C4-2B (cell line): Measurements from ENCODE around the gene HOXB5.

Experiments used
- H3K27ac ChIP-seq: fragments of 450-650 bp; 2 replicates; pipeline ENCODE4 v1.5.1; 2017
- ZFX ChIP-seq: fragments of 450-650 bp; IDR thresholded peaks from 2 replicates; pipeline ENCODE4 v1.6.1; 2017
- TF ChIP-seq, protein P1 (sequence below): fragments of 450-650 bp; conservative IDR thresholded peaks from 2 replicates; pipeline ENCODE4 v1.5.1; 2017; ENCODE audit warnings: mild to moderate bottlenecking

Gene HOXB5

DNA sequence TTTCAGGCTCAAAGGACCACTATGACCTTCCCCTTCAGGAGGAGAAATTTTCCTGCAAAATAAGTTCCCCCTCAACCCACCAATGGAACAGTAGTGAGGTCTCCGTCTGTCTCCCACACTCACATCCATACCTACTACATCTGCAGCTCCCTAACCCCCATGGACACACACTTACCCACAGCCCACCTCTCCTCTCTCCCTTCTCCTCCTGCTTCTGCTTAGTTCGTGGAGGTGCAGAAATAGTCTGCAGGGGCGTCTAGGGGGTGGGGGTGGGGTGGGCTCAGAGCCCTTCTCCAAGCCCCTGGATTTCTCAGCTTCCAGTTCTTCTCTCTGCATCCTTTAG is 24.4 kb downstream of the HOXB5 start:
- no peak overlapping the region for H3K27ac ChIP-seq
- no peak for TF ChIP-seq ZFX
- TF ChIP-seq, protein P1, sequence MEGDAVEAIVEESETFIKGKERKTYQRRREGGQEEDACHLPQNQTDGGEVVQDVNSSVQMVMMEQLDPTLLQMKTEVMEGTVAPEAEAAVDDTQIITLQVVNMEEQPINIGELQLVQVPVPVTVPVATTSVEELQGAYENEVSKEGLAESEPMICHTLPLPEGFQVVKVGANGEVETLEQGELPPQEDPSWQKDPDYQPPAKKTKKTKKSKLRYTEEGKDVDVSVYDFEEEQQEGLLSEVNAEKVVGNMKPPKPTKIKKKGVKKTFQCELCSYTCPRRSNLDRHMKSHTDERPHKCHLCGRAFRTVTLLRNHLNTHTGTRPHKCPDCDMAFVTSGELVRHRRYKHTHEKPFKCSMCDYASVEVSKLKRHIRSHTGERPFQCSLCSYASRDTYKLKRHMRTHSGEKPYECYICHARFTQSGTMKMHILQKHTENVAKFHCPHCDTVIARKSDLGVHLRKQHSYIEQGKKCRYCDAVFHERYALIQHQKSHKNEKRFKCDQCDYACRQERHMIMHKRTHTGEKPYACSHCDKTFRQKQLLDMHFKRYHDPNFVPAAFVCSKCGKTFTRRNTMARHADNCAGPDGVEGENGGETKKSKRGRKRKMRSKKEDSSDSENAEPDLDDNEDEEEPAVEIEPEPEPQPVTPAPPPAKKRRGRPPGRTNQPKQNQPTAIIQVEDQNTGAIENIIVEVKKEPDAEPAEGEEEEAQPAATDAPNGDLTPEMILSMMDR = no peak

DNA sequence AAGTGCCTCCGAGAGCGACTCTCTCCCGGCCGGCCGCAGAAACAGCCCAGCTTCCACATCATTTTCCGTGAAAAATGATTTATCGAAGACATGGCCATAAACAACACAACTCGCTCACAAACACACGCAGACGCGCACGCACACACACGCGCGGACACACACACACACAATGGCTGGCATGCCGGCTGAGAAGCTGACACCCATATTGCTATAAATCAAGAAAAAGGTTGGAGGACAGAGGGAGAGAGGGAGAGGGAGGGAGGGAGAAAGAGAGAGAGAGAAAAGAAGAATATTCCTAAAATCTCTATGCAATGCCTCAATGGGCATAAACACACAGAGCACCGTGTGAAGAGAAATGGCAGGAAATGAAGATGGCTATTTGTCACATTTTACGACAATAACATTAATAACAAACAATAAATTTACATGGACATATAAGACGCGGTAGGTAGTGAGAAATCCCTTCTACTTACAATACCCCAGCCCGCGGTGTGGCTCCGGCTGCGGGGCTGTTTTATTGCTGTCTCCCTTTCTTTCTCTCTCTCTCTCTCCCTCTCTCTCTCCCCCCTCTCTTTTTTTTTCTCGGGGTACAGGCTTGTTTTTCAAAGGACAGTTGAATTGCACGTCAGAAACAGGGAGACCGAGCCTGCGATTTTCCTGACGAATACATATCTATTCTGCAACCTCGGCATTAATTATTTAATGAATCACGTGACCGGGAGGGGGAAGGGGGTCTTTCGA is 24.9 kb downstream of the HOXB5 start:
- H3K27ac ChIP-seq = no peak overlapping the region
- TF ChIP-seq, protein P1 = no peak
- no peak for TF ChIP-seq ZFX

DNA sequence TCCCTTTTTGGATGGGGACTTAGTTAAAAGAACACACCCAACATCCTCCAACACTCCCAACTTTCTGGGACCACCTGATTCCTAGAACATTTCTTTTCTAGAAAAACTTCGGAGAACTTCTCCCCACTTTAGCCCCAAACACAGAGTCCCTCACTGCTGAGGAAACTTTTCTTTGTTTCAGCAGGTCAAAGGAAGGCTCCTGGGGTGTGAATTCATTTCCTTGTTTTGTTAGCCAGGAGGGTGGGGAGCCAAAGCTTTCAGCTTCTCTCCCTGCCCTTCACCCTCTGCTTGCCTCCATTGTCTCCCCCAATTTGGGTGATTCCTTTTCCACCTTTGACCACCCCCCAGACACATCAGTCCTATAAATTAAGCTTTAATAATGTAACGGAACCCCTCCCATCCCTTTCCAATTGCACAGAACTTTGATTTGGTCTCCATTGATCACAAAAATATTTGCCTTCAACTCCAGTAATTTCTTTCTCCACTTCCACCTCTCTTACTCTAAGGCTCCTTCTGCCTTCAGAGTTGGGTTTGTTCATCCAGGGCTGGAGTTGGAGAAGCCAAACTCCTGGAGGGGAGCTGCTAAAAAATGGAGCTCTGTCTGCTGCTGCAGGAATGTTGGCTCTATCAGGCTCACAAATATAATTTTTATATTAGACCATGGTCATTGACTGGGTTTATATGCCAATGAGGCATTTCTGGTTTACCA is 25.8 kb downstream of the HOXB5 start:
- TF ChIP-seq, protein P1 = no peak
- no peak for TF ChIP-seq ZFX
- H3K27ac ChIP-seq = no peak overlapping the region

DNA sequence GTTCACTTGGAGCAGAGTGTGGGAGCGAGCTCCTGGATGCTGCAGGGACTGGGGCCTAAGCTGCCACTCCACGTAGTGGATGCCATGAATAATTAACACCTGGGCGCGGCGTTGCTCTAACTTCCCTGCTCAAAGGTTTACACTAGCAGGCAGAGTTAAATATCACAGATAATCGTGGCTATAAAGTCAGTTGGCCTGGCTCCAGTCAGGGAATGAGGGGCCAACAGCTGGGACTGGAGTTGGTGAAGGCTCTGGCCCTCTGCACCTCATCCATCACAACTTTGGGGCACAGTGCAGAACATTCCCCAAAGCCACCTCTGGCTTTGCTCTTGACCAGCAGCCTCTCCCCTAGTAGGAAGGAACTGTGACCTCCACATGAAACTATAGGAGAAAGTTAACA is 26.4 kb downstream of the HOXB5 start:
- TF ChIP-seq, protein P1 = no peak
- TF ChIP-seq ZFX = no peak

DNA sequence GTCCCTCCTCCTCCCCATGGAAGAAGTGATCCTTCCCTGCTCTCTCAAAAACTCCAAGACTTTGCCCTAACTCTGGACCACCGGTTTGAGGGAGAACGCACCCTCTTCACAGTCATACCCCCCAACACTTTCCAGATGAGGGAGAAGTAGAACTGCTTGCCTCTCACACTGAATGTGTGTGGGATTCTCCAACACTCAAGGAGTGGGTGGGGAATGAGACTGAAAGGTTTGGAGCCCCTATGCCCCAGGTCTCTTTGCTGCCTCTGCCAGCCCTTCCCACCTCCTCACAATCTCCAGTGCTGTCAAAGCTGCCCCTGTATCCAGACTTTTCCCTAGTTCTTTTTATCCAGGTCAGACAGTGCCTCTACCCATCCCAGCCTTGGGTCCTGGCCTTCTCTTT is 26.9 kb downstream of the HOXB5 start:
- H3K27ac ChIP-seq = no peak overlapping the region
- no peak for TF ChIP-seq ZFX
- TF ChIP-seq, protein P1 = no peak

More for the DNA sequence above, 26.4 kb downstream of the HOXB5 start:
- no peak overlapping the region for H3K27ac ChIP-seq

DNA sequence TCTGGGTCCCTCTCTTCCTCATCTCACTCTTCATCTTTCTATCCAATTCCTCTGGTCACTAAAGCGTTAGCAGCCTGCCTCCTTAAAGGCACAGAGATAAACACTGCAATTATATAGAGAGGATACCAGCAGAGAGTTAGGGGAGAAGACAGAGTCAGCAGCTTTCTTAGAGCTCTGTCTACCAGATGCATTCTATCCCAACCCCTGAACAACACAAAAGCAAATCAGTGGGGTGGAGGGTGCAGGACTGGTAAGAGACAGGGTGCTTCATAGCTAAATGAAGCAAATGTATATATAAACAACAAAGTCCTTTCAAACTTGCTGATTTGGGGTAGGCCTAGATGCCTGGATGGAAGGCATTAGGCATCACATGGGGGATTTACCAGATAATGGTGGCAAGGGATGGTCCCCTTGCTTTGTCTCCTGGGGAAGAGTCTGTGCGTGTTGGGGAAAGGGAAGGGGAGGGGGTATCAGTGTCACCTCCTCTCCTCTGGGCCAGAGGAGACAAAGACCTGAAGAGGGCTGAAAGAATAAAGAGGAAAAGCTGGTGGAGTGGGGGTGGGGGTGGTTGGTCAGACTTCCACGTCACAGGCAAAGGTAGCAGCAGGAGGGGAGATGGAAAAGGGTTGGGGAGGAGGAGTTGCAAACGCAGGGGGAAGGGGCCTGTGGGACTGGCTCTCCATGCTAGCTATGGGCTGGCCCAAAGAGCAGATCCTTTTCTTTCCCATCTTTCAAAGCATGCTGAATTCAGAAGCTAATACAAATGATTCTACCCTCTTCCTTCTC is 27.5 kb downstream of the HOXB5 start:
- TF ChIP-seq, protein P1 = no peak
- no peak for TF ChIP-seq ZFX
- H3K27ac ChIP-seq = no peak overlapping the region
